Fibroblast of mammary gland (primary cell): Measurements from ENCODE around the gene BICD2.

Source experiments
- DNase-seq: peaks from one replicate; pipeline ENCODE4 v3.0.0-alpha.2; 2010; ENCODE audit warnings: low read depth
- H3K4me3 ChIP-seq: 2 replicates; pipeline ENCODE4 v1.5.1; 2011; ENCODE audit warnings: low read depth, mild to moderate bottlenecking, low read length, moderate library complexity; ENCODE audit not compliant: control insufficient read depth
- TF ChIP-seq, protein P1 (sequence below): conservative IDR thresholded peaks from 2 replicates; pipeline ENCODE4 v1.5.1; 2011; ENCODE audit warnings: low read depth, low read length, inconsistent platforms; ENCODE audit not compliant: control insufficient read depth, insufficient read depth

The BICD2 gene

DNA sequence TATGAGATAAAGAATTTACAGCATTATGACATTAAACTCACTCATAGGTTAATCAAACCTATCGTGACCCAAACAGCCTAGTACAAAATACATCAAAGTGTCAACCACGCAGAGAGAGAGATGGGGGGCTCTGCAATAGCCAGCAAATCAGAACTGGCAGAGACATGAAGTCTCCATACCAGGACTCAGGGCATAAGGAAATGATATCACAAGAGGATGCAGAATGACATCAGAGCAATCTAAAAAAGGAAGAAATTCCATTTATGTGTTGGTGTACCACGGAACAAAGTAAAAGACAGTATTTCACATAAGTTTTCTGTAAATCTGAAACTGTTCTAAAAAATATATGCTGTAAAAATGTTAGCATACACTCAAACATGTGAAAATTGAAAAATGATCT, 24.6 kb downstream of the BICD2 start:
- DNase-seq: peak; percentile 35
- no peak overlapping the region for H3K4me3 ChIP-seq
- TF ChIP-seq, protein P1, sequence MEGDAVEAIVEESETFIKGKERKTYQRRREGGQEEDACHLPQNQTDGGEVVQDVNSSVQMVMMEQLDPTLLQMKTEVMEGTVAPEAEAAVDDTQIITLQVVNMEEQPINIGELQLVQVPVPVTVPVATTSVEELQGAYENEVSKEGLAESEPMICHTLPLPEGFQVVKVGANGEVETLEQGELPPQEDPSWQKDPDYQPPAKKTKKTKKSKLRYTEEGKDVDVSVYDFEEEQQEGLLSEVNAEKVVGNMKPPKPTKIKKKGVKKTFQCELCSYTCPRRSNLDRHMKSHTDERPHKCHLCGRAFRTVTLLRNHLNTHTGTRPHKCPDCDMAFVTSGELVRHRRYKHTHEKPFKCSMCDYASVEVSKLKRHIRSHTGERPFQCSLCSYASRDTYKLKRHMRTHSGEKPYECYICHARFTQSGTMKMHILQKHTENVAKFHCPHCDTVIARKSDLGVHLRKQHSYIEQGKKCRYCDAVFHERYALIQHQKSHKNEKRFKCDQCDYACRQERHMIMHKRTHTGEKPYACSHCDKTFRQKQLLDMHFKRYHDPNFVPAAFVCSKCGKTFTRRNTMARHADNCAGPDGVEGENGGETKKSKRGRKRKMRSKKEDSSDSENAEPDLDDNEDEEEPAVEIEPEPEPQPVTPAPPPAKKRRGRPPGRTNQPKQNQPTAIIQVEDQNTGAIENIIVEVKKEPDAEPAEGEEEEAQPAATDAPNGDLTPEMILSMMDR: no peak

DNA sequence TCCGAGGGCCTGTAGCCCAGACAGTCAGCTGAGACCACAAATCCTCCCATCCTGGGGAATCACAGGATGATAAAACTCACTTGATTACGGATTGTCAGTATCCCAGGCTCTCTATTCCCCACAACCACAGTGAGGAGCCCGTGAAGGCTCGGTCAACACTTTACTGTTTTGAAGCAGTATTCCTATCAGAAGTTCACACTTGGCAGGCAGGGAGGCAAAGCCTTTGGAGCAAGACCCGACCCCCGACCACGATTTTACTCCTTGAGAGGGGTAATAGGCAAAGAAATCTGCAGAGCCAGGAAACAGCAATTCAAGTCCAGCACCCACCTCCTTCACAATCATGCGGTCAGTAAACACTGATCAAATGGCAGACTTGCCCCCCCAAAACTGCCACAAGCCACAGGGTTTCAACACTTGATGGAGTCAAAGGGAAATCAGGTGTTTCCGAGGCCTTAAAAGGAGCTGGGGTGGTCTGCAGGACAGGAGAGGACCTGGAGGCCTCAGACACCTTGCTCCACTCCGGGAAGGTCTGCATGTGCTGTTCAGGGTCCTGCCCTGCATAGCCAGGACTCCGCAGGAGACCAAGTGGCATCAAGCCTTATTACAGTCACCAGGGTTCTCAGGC, 25.2 kb downstream of the BICD2 start:
- TF ChIP-seq, protein P1: no peak
- no peak overlapping the region for H3K4me3 ChIP-seq
- no peak for DNase-seq

DNA sequence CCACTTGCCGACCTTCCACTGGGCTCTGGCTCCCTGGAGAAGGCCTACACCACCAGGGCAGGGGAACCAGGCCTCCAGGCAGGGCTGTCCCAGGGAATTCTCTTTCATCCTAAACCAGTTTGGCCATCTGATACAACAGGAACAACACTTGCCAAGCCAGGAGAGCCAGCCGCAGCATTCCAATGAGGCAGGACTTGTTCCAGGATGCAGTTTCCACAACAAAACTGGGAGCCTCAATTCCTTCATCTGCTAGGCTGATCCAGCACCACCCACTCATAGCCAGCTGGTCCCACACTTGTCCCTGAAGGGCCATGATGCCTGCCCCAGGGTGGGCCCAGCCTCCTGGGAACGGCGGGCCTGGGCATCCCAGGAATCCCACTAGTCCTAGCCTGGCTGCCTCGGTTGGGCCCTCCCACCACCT, 26.0 kb downstream of the BICD2 start:
- peak; percentile 44 for DNase-seq
- no peak overlapping the region for H3K4me3 ChIP-seq
- TF ChIP-seq, protein P1: no peak

DNA sequence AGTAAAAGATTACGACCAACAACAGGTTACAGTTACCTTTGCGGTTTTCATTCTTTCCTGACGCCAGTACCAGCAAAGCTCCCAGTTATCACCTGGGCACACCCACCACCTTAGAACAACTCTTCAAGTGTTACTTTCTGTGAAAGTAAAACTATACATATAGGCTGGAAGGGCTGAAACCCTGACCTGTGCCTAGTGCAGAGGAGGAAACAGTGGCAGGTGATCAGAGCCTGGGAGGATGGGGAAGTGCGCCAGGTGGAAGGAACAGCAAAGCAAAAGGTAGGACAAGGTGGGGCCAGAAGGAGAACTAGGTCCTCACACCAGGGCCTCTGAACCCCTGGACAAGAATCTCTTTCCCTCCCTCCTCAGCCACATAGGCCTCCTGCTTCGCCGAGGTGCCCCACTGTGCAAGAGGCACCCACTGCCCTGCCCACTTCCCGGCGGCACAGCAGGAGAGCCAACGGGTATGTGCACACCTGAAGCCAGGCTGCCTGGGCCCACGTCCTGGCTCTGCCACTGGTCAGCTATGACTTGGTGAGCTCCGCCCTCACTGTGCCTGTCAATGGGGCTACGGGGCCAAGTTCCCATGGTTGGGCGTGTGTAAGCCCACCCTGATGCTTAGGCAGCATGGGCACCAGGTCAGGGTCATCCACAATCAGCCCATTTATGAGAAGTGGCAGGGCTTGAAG, 26.9 kb downstream of the BICD2 start:
- DNase-seq: no peak
- H3K4me3 ChIP-seq: no peak overlapping the region
- TF ChIP-seq, protein P1: no peak

DNA sequence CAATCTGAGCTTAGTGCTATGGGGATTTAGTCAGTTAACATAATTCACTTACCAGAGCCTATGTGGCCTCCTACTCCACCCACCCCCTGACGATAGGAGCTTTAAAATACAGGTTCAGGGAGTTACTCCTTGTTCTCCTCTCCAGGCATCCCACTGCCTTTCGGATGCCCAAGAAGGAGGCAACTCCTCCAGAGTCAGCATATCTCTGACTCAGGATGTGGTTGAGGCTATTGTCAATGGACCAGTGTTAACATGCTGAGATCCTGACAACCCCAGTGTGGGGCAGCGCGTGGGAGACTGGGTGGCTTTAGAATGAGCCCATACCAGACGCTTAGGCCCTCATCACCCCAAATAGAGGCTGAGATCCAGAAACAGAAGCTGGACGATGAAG, 27.4 kb downstream of the BICD2 start:
- H3K4me3 ChIP-seq: no peak overlapping the region
- TF ChIP-seq, protein P1: no peak
- no peak for DNase-seq

DNA sequence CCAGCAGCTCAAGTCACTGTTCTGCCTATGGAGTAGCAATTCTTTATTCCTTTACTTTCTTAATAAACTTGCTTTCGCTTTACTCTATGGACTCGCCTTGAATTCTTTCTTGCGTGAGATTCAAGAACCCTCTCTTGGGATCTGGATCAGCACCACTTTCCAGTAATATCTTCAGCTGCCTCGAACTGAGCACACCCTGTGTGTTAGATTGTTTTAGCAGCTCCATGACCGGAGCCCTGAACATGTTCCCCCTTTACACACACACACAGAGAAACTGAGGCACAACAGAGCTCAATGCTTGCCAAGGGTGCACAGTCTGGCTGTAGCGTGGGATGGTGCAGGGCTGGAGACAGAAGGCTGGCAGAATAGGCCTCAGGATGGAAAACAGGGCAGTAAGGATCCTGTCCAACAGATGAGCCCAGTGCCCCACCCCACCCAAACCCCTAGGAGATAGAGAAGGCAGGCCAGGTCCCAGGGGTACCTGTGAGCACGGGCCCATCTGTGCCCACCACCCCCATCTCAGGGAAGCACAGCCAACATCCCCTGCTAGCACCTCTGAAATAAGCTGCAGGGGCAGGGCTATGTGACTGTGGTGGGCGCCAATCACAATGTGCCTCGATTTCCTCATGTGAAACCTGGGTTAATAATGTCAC, 27.9 kb downstream of the BICD2 start:
- TF ChIP-seq, protein P1: no peak

More for the DNA sequence above, 27.9 kb downstream of the BICD2 start:
- no peak for DNase-seq
- H3K4me3 ChIP-seq: no peak overlapping the region
